K562 (cell line): ENCODE measurements around the gene ISG20L2. TPM values are rescaled to one million over a fixed set of nuclear protein-coding genes. Genes with fewer than 3 reads are reported as not detected.

Experiments used
- CBX3 ChIP-seq, 2 experiments: IDR thresholded peaks; 1 replicate in 1 of 2; 2 replicates in 1 of 2; pipeline ENCODE4 v1.6.1; 2012; ENCODE audit warnings: inconsistent platforms in 2 of 2, low read length in 2 of 2, borderline replicate concordance in 1 of 2, control low read depth in 1 of 2
- GATAD2A ChIP-seq: fragments of 450-650 bp; IDR thresholded peaks from 2 replicates; pipeline ENCODE4 v1.6.1; 2017
- KLF1 ChIP-seq: fragments of 450-650 bp; IDR thresholded peaks from 2 replicates; pipeline ENCODE4 v1.6.1; 2016; ENCODE audit warnings: missing genetic modification characterization, missing compliant biosample characterization
- MAFF ChIP-seq: IDR thresholded peaks from 2 replicates; pipeline ENCODE4 v1.6.1; 2012; ENCODE audit warnings: low read length, improper control_type of control experiment
- MXI1 ChIP-seq: IDR thresholded peaks from 2 replicates; pipeline ENCODE4 v1.6.1; 2011; ENCODE audit warnings: low read depth, mild to moderate bottlenecking, improper control_type of control experiment, low read length
- MYC ChIP-seq, 2 experiments: fragments of 250-450 bp in 1 of 2; sonication (Bioruptor Pico) in 1 of 2; IDR thresholded peaks; 2 replicates each; pipeline versions ENCODE4 v1.5.1 to v1.6.1; 2012 to 2021; ENCODE audit warnings: low read depth in 2 of 2, borderline replicate concordance in 1 of 2, improper control_type of control experiment in 1 of 2, low read length in 1 of 2, mild to moderate bottlenecking in 1 of 2, moderate library complexity in 1 of 2
- RAD51 ChIP-seq: fragments of 450-650 bp; IDR thresholded peaks from 2 replicates; pipeline ENCODE4 v1.7.1; 2016; ENCODE audit warnings: low read depth, mild to moderate bottlenecking, borderline replicate concordance
- RBM15 ChIP-seq: fragments of 200-400 bp; formaldehyde crosslinking; IDR thresholded peaks from 2 replicates; pipeline ENCODE4 v1.6.1; 2018; ENCODE audit warnings: mild to moderate bottlenecking, low read length, moderate library complexity; ENCODE audit not compliant: insufficient read depth
- SMAD1 ChIP-seq: fragments of 150-350 bp; IDR thresholded peaks from 2 replicates; pipeline ENCODE4 v1.6.1; 2014; ENCODE audit warnings: low read length, low read depth; ENCODE audit not compliant: partially characterized antibody
- STAG1 ChIP-seq: sonication (generic); formaldehyde crosslinking; IDR thresholded peaks from 2 replicates; pipeline ENCODE4 v1.5.0; 2020; ENCODE audit warnings: missing genetic modification reagents, borderline replicate concordance
- TAF7 ChIP-seq: fragments of 450-650 bp; IDR thresholded peaks from 2 replicates; pipeline ENCODE4 v1.6.1; 2016; ENCODE audit warnings: missing genetic modification characterization, missing compliant biosample characterization
- TCF7L2 ChIP-seq: fragments of 150-350 bp; IDR thresholded peaks from 2 replicates; pipeline ENCODE4 v1.6.1; 2016; ENCODE audit warnings: low read depth, mild to moderate bottlenecking, low read length, moderate library complexity
- TOE1 ChIP-seq, 2 experiments: fragments of 450-650 bp in 1 of 2; sonication (generic) in 1 of 2; formaldehyde crosslinking in 1 of 2; IDR thresholded peaks; 2 replicates each; pipeline versions ENCODE4 v1.7.1 to v1.8.0; 2016 to 2022; ENCODE audit warnings: borderline replicate concordance in 2 of 2, mild to moderate bottlenecking in 2 of 2, antibody characterized with exemption in 1 of 2, inconsistent platforms in 1 of 2, low read depth in 1 of 2, missing genetic modification reagents in 1 of 2, moderate library complexity in 1 of 2
- ZBTB11 ChIP-seq, 3 experiments: fragments of 200-800 bp in 1 of 3; fragments of 250-450 bp in 1 of 3; fragments of 450-650 bp in 1 of 3; sonication (Bioruptor Pico) in 1 of 3; sonication (Bioruptor generic) in 1 of 3; formaldehyde crosslinking in 1 of 3; IDR thresholded peaks; 2 replicates each; pipeline versions ENCODE4 v1.6.1 to v1.8.0; 2016 to 2022; ENCODE audit warnings: mild to moderate bottlenecking in 2 of 3, missing genetic modification characterization in 2 of 3, missing compliant biosample characterization in 1 of 3, moderate library complexity in 1 of 3
- ZBTB49 ChIP-seq: sonication (generic); formaldehyde crosslinking; IDR thresholded peaks from 2 replicates; pipeline ENCODE4 v1.8.0; 2022; ENCODE audit warnings: missing genetic modification reagents, mild to moderate bottlenecking, borderline replicate concordance
- polyA plus RNA-seq, 8 experiments: library from polyadenylated mRNA; depleted of rRNA in 4 of 8; stranded (reverse) in 5 of 8; unstranded in 3 of 8; fragments of >200 nt; fragmentation: Nextera tagmentation in 2 of 8; fragmentation: Illumina TruSeq in 1 of 8; extraction: Ambion mirVana in 2 of 8; extraction: Trizol in 1 of 8; gene quantifications; 2 replicates each; pipeline versions ENCODE4 v1.2.1 to v1.2.3, GENCODE V29; 2011 to 2014; ENCODE audit warnings: inconsistent platforms in 1 of 8, missing spikeins in 1 of 8
- total RNA-seq, 7 experiments: library from RNA; depleted of rRNA in 6 of 7; stranded (reverse); fragments of >200 nt in 6 of 7; fragmentation: Illumina TruSeq in 2 of 7; extraction: Trizol in 2 of 7; gene quantifications; 2 replicates each; pipeline versions ENCODE4 v1.2.1 to v1.2.3, GENCODE V29; 2011 to 2021; ENCODE audit warnings: low replicate concordance in 1 of 7
- TF ChIP-seq, protein P1 (sequence below): sonication (generic); formaldehyde crosslinking; IDR thresholded peaks from 2 replicates; pipeline ENCODE4 v1.8.1; 2023; ENCODE audit warnings: mild to moderate bottlenecking, missing genetic modification reagents

The ISG20L2 gene
- total and polyA plus RNA-seq, 9 of the 15 experiments (the other 6 are each of a cell fraction or from before 2014, with no cell fraction given), result 21.3 to 130 (median 50.3) TPM

- TF ChIP-seq ZBTB11 (CRISPR knock-in tag; IDR thresholded peaks at IDR 0.05) (peak in 1 of 3 experiments; percentile 93; a peak in 2 of 6 replicates), MAFF (peak; percentile 29), TAF7 (tag) (peak; percentile 77), TCF7L2 (no peak; the same call in 1 of the 2 replicates), CBX3 (IDR thresholded peaks at IDR 0.05; ENCODE audit: borderline replicate concordance in 1 of 2, low read length in 2 of 2) (peak in 1 of 2 experiments; percentile 70; a peak in 2 of 3 replicates), GATAD2A (no peak), TOE1 (IDR thresholded peaks at IDR 0.05; ENCODE audit: borderline replicate concordance) (peak; percentile 41; the same call in 1 of the 2 replicates), TOE1 (CRISPR knock-in tag; IDR thresholded peaks at IDR 0.05; ENCODE audit: borderline replicate concordance, low read depth) (no peak), MXI1 (peak; percentile 49), RBM15 (no peak), RAD51 (no peak), MYC (IDR thresholded peaks at IDR 0.05; ENCODE audit: low read depth, low read length) (peak; percentile 52), MYC (CRISPR knock-in tag; IDR thresholded peaks at IDR 0.05; ENCODE audit: borderline replicate concordance, low read depth) (peak; percentile 64; the same call in 1 of the 2 replicates), STAG1 (CRISPR knock-in tag) (peak; percentile 27; the same call in 1 of the 2 replicates), KLF1 (peak; percentile 69; the same call in 1 of the 2 replicates), ZBTB49 (0 out of 2 replicates have a peak, but pooled peaks have one; percentile 92), SMAD1 (no peak)
- TF ChIP-seq, protein P1, sequence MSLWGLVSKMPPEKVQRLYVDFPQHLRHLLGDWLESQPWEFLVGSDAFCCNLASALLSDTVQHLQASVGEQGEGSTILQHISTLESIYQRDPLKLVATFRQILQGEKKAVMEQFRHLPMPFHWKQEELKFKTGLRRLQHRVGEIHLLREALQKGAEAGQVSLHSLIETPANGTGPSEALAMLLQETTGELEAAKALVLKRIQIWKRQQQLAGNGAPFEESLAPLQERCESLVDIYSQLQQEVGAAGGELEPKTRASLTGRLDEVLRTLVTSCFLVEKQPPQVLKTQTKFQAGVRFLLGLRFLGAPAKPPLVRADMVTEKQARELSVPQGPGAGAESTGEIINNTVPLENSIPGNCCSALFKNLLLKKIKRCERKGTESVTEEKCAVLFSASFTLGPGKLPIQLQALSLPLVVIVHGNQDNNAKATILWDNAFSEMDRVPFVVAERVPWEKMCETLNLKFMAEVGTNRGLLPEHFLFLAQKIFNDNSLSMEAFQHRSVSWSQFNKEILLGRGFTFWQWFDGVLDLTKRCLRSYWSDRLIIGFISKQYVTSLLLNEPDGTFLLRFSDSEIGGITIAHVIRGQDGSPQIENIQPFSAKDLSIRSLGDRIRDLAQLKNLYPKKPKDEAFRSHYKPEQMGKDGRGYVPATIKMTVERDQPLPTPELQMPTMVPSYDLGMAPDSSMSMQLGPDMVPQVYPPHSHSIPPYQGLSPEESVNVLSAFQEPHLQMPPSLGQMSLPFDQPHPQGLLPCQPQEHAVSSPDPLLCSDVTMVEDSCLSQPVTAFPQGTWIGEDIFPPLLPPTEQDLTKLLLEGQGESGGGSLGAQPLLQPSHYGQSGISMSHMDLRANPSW (CRISPR knock-in tag), result 0 out of 2 replicates have a peak, but pooled peaks have one; percentile 48
Measured at GRCh38 chr1:156767101-156767878, 38.7 kb upstream of the ISG20L2 start, which contains the start of gene PRCC (continued).
